AG04449 (cell line): ENCODE data around the gene ZNF205.

Experiments used
- CTCF ChIA-PET: fragments of 350-600 bp; formaldehyde crosslinking; extraction: SDS; loops from one replicate; lab custom pipeline; 2021; ENCODE audit warnings: antibody characterized with exemption; lab: Yijun Ruan, JAX
- POLR2A ChIA-PET: fragments of 400-600, 350-600 bp; formaldehyde crosslinking; extraction: SDS; loops from one replicate; lab custom pipeline; 2020; ENCODE audit warnings: antibody characterized with exemption, inconsistent platforms; lab: Yijun Ruan, JAX
- DNase-seq: peaks from one replicate; pipeline ENCODE4 v3.0.0-alpha.2; 2010; ENCODE audit warnings: low read depth, low spot score
- H3K4me3 ChIP-seq: 2 replicates; pipeline ENCODE4 v1.5.1; 2011; ENCODE audit warnings: low read depth, mild to moderate bottlenecking, control low read depth, low read length
- CTCF ChIP-seq: IDR thresholded peaks from one replicate; pipeline ENCODE4 v1.5.1; 2011; ENCODE audit warnings: mild to moderate bottlenecking, moderate library complexity, low read length, control low read depth, inconsistent platforms; ENCODE audit not compliant: insufficient read depth; ENCODE audit errors: missing control alignments

Gene ZNF205

GRCh38 chr16:3084491-3084890, 27.9 kb upstream of the ZNF205 start:
- ChIA-PET CTCF (interaction anchor here (1.0 to 1.6 kb wide), 5 partner anchors 9 to 45 kb away, joined by 3 to 4 read pairs (median 4); partner anchors contain the start of gene ZSCAN10), POLR2A (no interaction called here)
- TF ChIP-seq CTCF, result no peak
- no peak for DNase-seq
- no peak overlapping the region for H3K4me3 ChIP-seq

- DNase-seq, result no peak
- POLR2A ChIA-PET, result no interaction called here
- CTCF ChIA-PET, result interaction anchor here (0.9 to 1.6 kb wide), 4 partner anchors 8 to 26 kb away, joined by 3 to 4 read pairs (median 3); no protein-coding TSS in a partner anchor
- no peak for TF ChIP-seq CTCF
- H3K4me3 ChIP-seq, result no peak overlapping the region
These were observed 27.3 kb upstream of the ZNF205 start for GRCh38 chr16:3084969-3085670.

- TF ChIP-seq CTCF, result no peak
- no peak overlapping the region for H3K4me3 ChIP-seq
- no peak for DNase-seq
- ChIA-PET POLR2A (no interaction called here), CTCF (interaction anchor here (0.9 to 1.6 kb wide), 3 partner anchors 9 to 12 kb away, joined by 3 read pairs; no protein-coding TSS in a partner anchor)
These were observed 26.4 kb upstream of the ZNF205 start for GRCh38 chr16:3085868-3086595.

- ChIA-PET POLR2A (no interaction called here), CTCF (interaction anchor here (0.8 to 1.7 kb wide), 3 partner anchors 12 to 43 kb away, joined by 3 to 6 read pairs (median 4); partner anchors contain the start of gene ZSCAN10)
- no peak for TF ChIP-seq CTCF
- DNase-seq, result no peak
- no peak overlapping the region for H3K4me3 ChIP-seq
These were observed 25.7 kb upstream of the ZNF205 start for GRCh38 chr16:3086596-3087242.

- DNase-seq, result no peak
- ChIA-PET CTCF (interaction anchor here (0.8 to 1.7 kb wide), 6 partner anchors 9 to 56 kb away, joined by 3 to 6 read pairs (median 4); partner anchors contain the start of gene ZSCAN10), POLR2A (no interaction called here)
- no peak overlapping the region for H3K4me3 ChIP-seq
- no peak for TF ChIP-seq CTCF
These were observed 24.8 kb upstream of the ZNF205 start for GRCh38 chr16:3087243-3088235.
